GM21576 (cell line): Measurements from ENCODE around the gene NEGR1.

Experiments used
- ATAC-seq: cut with Tn5 transposase; IDR thresholded peaks from one replicate; pipeline ENCODE4 v1.9.1; 2021; ENCODE audit warnings: mild to moderate bottlenecking, moderate library complexity; ENCODE audit not compliant: unreplicated experiment

Gene NEGR1

GRCh38 chr1:72051538-72051937 is 230.8 kb downstream of the NEGR1 start:
- no peak for ATAC-seq

- ATAC-seq, result no peak
Measured at GRCh38 chr1:72050551-72050950, 231.8 kb downstream of the NEGR1 start.

DNA sequence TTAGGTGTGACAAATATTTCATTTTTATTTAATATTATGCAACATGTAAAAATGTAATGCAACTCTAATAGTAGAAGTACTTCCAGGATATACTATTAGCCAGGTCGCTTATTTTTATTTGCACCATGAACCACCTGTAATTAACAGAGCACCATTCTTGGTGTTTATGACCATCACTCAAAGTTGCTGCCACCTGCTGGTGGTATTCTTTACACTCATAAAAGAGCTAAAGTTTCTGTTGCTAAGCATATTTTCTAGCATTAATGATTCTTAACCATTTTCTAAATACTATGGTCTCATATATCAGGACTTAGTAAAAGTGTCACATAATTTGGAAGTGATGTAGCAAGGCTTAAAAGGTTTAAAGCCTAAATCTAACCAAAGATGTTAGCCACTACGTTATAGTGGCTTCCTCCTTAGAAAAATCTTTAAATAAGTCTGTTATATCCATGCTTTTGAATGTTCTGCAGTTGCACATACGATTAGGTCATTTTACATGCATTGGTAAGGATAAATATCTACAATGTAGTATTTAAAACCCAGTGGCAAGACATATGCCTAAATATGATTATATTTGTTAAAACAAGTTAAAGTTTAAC is 244.5 kb downstream of the NEGR1 start:
- ATAC-seq, result peak; percentile 52

- no peak for ATAC-seq
Measured at GRCh38 chr1:72034827-72035226, 247.5 kb downstream of the NEGR1 start.

DNA sequence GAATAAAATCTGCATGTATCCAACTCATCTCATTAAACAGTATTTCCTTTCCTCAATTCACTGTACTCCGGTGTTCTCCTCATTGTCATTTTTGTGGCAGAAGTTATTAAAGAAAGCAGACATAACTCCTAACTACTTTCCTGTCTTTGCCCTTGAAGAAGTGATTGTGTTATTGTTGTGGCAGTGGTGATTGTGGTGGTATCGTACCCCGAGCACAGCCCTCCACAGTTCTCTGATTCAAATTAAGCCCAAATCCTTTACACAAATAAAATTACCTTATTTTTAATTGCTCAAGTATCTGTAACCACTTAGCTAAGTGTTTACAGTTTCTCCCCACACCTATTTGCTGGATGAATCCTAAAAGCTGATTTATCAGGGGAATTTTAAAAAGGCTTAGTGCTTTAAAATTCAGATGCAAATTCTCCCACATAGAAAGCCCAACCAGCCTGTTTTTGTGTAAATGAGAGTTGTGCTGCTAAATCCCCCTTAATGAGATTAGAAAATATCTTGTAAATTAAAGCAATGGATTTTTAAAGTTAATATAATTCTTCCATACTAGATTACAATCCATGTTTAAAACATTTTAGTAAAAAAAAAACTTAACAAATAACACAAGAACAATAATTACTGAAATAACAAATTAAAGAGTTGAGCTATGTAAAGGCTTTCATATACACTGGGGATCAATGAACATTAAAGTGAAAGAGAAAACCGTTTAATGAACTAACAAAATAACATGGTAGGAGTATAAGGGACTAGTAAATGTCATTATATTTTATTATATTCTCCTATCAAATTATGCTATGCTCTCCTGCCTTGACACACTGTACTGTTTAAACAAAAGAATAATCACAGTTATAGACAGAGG is 259.0 kb downstream of the NEGR1 start:
- no peak for ATAC-seq

DNA sequence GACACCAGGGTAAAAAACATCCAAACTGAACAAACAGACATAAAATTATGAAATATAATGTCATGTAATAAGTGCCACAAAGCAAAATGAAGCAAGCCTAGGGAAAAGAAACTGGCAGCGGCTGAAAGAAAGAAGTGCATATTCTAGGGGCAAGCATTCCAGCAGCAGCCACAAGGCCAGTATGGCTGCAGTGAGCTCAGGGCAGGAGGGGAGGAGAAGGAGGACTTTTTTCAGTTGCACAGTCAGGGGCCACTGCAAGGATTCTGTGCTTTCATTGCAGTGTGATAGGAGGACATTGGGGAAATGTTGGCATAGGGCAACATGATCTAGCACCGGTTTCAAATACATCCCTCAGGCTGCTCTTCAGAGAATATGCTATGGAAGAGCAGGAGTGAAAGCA is 263.8 kb downstream of the NEGR1 start:
- ATAC-seq, result no peak

- ATAC-seq, result no peak
Measured at GRCh38 chr1:72015006-72015405, 267.3 kb downstream of the NEGR1 start.

- no peak for ATAC-seq
Measured at GRCh38 chr1:72013161-72013560, 269.2 kb downstream of the NEGR1 start.

DNA sequence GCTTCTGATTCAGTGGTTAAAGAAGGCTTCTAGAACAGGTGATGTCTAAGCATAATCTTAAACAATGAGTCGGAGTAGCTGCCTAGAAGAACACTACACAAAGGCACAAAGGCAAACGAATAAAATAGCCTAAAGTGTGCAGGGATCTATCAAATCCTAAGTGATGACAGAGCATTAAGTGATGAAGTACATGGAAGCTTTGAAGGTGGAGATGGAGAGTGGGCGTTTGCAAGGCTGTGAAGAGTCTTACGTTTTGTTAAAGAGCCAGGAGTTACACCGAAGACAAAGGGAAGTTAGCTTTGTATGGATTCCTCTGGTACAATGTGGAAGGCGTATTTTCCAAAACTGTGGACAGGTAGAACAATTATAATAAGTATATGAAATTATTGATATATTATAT is 270.6 kb downstream of the NEGR1 start:
- ATAC-seq, result no peak

DNA sequence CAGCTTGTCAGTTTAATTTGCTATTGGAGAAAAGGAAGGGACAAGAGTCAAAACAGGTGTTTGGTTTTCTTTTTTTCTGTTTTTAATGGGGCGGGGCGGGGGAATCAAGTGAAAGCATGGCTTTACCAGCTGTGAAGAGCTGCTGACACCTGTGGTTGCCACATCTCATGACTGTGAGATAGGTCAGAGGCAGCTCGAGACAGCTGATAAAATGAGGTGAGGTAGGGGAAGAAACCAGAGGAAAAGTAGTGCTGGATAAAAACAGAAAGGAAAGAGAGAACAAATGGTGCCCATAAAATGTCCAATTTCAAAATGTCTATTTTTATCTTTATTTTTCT is 272.3 kb downstream of the NEGR1 start:
- no peak for ATAC-seq

DNA sequence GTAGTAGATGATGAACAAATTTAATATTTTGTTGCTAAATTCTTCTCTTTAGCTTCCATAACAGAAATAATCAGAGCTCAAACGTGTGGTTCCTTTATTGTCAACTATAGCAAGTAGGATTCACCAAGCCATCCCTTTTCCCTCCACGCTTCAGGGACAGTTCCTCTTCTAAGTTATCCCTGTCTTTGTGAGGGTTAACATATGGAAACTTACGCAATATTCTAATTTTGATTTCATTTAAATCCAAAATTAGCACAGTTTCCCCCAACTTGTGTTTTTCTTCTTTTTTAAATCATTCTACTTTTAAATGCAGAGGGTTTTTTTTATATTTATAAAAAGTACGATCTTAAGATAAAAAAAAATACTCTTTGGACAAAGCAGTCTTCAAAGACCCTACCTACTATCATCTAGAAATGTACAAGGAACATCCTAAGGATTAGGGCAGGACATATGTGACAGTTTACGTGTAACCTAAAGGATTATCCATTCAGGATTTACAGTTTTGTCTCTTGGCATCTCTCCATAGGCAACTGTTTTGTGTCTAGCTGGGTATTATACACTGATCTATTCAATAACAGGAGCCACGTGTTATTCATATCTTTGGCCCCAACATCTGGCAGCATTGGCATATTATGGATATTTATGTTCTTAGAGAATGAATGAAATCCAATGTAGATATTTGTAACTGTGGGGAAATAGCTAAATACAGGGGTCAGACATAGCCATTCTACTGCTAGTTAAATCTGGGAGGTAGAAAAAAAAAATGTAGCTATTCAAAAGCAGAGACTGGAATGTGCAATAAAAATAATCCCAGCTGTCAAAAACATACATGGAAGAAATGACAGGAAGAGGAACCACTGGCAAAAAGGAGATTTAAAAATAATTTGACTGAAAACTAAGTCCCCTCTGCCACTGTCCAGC is 272.9 kb downstream of the NEGR1 start:
- no peak for ATAC-seq

- no peak for ATAC-seq
Measured at GRCh38 chr1:72007312-72007711, 275.0 kb downstream of the NEGR1 start.

DNA sequence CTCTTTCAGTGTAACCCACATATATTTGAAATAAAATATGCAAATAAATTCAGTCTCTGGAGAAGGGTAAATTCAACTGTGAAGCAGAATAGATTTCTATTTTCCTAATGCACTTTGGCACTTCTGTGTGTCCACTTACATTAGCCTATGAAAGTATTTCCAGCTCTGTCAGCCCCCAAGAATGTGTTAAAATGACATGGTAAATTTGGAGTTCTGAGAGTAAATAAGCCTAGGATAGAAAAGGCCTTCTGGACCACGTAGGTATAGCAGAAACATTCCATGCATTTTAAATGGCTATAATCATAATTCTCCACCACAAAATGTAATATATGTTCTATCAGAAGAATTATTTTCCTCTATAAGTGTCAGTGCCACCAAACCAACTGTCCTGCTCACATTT is 276.2 kb downstream of the NEGR1 start:
- ATAC-seq, result no peak

DNA sequence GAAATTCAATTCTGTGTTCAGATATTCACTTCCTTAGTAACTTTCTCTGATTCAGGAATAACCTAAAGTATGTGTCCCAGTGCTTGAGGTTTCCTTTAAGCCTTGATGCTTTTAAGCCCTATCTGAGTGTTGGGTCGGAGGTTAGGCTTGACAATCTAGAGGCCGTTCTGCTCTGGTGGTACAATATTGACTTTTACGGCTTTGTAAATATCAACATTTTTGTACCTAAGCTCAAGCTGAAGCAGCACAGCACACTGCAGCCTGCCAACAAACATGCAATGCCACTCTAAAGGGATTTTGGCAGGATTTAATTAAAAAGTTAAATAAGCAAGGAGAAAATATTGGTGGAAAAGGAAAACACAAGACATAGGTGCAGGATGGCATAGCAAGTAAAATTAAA is 279.2 kb downstream of the NEGR1 start:
- no peak for ATAC-seq

DNA sequence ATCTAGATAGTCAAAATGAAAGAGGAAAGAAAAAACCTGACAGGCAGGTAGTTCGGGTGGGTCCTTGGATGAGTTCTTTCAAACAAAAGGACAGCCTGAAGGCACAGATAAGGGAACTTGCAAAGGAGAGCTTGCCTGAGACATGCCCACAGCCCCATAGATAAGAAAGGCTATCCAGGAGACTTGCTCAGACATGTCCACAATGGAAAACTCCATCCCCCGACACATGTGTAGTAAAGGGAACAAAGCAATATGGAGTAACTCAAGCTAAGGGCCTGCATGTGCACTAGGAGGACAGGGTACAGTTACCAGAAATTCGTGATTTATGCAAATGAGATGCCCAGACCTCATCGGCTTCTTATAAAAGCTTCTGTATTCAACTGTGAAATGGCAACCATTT is 281.5 kb downstream of the NEGR1 start:
- no peak for ATAC-seq

GRCh38 chr1:71994646-71995045 is 287.7 kb downstream of the NEGR1 start:
- no peak for ATAC-seq

GRCh38 chr1:71987181-71987580 is 295.2 kb downstream of the NEGR1 start:
- no peak for ATAC-seq

GRCh38 chr1:71986160-71986559 is 296.2 kb downstream of the NEGR1 start:
- ATAC-seq, result no peak

- ATAC-seq, result no peak
Measured at GRCh38 chr1:71980556-71980955, 301.8 kb downstream of the NEGR1 start.

GRCh38 chr1:71979882-71980281 is 302.5 kb downstream of the NEGR1 start:
- ATAC-seq, result no peak

DNA sequence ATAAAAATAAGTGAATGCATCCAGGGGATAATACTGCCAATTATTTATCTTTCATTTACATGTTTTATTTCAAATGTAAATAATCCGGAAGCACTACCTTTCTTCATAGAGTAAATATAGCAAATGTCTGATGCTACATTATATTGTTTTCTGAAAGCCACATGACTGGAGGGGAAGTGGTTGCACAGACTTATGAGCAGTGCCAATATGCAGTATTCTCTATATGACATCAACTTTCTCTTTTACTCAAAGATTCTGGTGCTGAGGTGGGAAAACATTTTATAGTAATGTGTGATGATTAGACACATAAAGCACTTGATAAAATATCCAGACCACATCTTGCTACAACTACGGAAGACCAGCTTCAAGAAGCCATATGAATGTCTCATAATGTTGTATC is 314.7 kb downstream of the NEGR1 start:
- ATAC-seq, result peak; percentile 69

DNA sequence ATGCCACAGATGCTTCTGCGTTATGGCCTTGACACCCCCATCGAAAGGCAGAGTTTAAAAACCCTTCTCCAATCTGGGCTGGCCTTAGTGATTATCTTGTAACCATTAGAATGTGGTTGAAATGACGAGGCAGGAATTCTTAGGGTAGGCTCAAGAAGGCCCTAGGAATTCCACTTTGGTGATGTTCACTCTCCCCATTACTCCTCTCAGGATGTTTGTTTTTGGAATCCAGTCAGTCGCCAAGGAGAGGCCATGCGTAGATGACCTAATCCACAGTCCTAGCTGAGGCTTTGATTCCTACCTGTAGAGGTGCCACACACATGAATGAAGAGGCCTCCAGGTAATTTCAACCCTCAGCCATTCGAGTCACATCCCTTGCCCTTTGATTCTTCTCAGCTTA is 318.2 kb downstream of the NEGR1 start:
- no peak for ATAC-seq
